Activated T-helper 2 cell treated with anti-CD3 and anti-CD28 coated beads, Interferon-gamma antibody, Interleukin-2, Interleukin-4, amounts not matched to agents 10 μg/mL and 5 μg/mL and 100 μg/mL, durations not matched to agents 14 hours and 24 hours and 36 hours (primary cell): ENCODE data around the gene KIF26B. TPM values are rescaled to one million over a fixed set of nuclear protein-coding genes. Genes with fewer than 3 reads are reported as not detected.
"Not testable (repeated sequence)": the region's sequence is repeated elsewhere in the genome, so short reads cannot be mapped to it uniquely, and the experiment has no call there.

ENCODE experiments used
- DNase-seq: peaks from one replicate; pipeline ENCODE4 v3.0.0; 2021; ENCODE audit warnings: low spot score
- H3K27ac Mint-ChIP-seq: one replicate; pipeline ENCODE4 v1.8.0; 2021; ENCODE audit warnings: mixed read lengths
- H3K27me3 Mint-ChIP-seq: one replicate; pipeline ENCODE4 v1.8.0; 2021; ENCODE audit warnings: low read depth, mixed read lengths
- H3K36me3 Mint-ChIP-seq: one replicate; pipeline ENCODE4 v1.8.0; 2021; ENCODE audit warnings: low read depth, mixed read lengths
- H3K4me1 Mint-ChIP-seq: one replicate; pipeline ENCODE4 v1.8.0; 2021; ENCODE audit warnings: low read depth, mixed read lengths
- H3K4me3 Mint-ChIP-seq: one replicate; pipeline ENCODE4 v1.8.0; 2021; ENCODE audit warnings: low read depth, mild to moderate bottlenecking, moderate library complexity, mixed read lengths
- H3K9me3 Mint-ChIP-seq: one replicate; pipeline ENCODE4 v1.8.0; 2021; ENCODE audit warnings: mixed read lengths
- intact Hi-C: fragments of 100-400 bp; cut with micrococcal nuclease; formaldehyde crosslinking; loops from one replicate; pipeline ENCODE4 v1.15.1; 2023
- total RNA-seq: library from RNA; stranded (reverse); gene quantifications from 2 replicates; pipeline ENCODE4 v1.2.3, GENCODE V29; 2022

KIF26B gene
- total RNA-seq, 1 donor from 2014 or later, result 0.37 TPM

DNA sequence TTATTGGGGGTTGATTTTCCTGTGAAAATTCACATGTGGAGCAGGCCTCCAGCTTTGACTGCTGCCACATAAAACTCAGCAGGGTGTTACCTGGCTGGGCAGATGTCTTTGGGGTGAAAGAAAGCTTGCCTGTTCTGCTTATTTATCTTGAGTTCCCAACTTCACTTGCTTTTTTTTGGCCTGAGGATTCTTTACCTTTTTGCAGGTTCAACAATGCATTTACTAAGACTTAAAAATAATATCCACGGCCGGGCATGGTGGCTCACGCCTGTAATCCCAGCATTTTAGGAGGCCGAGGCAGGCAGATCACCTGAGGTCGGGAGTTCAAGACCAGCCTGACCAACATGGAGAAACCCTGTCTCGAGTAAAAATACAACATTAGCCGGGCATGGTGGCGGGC lies 509.1 kb downstream of the KIF26B start:
- H3K36me3 Mint-ChIP-seq, result no peaks in the 10 kb centered on the region
- no peak overlapping the region for H3K27ac Mint-ChIP-seq
- H3K9me3 Mint-ChIP-seq, result no peaks in the 10 kb centered on the region
- intact Hi-C loops, result no loop called here
- no peaks in the 10 kb centered on the region for H3K27me3 Mint-ChIP-seq
- H3K4me3 Mint-ChIP-seq, result no peak overlapping the region
- DNase-seq, result no peak
- no peaks in the 10 kb centered on the region for H3K4me1 Mint-ChIP-seq

DNA sequence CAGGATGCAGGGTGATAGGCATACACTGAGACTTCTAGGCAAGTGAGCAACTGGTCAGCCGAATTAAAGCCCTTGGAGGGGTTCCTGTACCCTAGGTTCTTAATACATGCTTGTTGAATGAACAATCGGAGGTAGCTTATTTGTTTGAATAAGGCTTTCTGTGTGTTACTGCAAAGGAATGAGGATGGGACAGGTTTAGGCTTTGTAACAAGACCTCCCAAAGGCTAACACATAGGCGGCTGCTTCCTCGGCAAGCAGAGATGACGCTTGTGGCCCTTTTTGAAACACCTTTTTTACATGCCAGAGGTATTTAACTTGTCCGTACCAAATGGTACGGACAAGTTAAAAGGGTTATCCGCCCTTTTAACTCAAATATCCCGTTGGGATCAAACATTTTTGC lies 511.6 kb downstream of the KIF26B start:
- no peaks in the 10 kb centered on the region for H3K27me3 Mint-ChIP-seq
- no peaks in the 10 kb centered on the region for H3K36me3 Mint-ChIP-seq
- H3K4me1 Mint-ChIP-seq, result no peaks in the 10 kb centered on the region
- H3K9me3 Mint-ChIP-seq, result no peaks in the 10 kb centered on the region
- no peak for DNase-seq
- H3K4me3 Mint-ChIP-seq, result no peak overlapping the region
- intact Hi-C loops, result no loop called here
- no peak overlapping the region for H3K27ac Mint-ChIP-seq

DNA sequence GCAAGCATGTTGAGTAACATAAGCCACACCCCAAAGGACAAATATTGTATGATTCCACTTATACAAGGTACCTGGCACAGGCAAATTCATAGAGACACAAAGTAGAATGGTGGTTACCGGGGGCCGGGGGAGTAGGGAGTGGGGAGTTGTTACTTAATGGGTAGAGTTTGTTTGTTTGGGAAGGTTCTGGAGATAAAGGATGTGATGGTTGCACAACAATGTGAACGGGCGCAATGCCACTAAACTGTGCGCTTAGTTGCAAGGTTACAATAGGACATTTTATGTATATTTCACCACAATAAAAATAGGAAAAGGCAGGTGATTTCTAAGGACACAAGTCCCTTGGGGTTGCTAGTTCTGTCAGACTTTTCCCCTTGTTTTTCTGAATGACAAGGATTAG lies 516.6 kb downstream of the KIF26B start:
- Mint-ChIP-seq H3K4me1 (no peaks in the 10 kb centered on the region), H3K4me3 (no peak overlapping the region), H3K9me3 (no peaks in the 10 kb centered on the region), H3K36me3 (no peaks in the 10 kb centered on the region), H3K27me3 (no peaks in the 10 kb centered on the region), H3K27ac (no peak overlapping the region)
- intact Hi-C loops, result no loop called here
- no peak for DNase-seq

DNA sequence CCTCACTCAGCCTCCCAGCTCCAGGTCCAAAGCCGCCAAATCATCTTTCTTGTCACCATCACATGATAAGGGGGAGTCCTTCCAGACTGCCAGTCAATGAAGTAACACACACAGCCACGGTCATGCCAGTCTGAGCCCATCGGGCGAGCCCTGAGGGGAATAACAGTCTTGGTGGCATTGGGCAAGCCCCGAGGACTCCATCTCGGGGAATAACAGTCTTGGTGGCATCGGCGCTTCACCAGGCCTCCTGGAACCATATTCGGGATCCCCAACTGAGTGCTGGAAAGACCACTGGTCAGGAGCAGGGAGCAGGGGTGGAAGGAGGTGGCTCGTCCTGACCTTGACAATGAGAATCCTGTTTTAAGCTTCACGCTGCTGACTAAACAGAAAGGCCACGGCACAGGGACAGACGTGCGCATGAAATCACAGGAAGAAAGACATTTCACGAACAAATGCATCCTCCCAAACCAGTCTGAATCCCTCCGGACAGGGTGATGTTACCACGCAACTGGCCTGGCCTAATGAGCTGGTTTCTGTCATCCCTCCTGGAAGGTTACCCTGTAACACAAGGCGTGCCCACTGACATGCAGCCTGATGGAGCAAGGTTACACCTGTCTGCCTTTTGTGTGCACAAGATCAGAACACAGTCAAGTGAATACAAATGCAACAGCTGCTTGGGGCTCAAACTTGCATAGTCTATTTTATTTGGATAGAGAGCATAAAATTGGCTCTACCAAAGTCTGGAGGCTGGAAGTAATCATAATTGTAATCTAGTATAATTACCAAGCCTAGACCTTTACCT lies 517.4 kb downstream of the KIF26B start:
- DNase-seq, result no peak
- intact Hi-C loops, result no loop called here
- no peaks in the 10 kb centered on the region for H3K4me1 Mint-ChIP-seq
- H3K27ac Mint-ChIP-seq, result no peak overlapping the region
- H3K36me3 Mint-ChIP-seq, result no peaks in the 10 kb centered on the region
- H3K4me3 Mint-ChIP-seq, result no peak overlapping the region
- no peaks in the 10 kb centered on the region for H3K9me3 Mint-ChIP-seq
- no peaks in the 10 kb centered on the region for H3K27me3 Mint-ChIP-seq

DNA sequence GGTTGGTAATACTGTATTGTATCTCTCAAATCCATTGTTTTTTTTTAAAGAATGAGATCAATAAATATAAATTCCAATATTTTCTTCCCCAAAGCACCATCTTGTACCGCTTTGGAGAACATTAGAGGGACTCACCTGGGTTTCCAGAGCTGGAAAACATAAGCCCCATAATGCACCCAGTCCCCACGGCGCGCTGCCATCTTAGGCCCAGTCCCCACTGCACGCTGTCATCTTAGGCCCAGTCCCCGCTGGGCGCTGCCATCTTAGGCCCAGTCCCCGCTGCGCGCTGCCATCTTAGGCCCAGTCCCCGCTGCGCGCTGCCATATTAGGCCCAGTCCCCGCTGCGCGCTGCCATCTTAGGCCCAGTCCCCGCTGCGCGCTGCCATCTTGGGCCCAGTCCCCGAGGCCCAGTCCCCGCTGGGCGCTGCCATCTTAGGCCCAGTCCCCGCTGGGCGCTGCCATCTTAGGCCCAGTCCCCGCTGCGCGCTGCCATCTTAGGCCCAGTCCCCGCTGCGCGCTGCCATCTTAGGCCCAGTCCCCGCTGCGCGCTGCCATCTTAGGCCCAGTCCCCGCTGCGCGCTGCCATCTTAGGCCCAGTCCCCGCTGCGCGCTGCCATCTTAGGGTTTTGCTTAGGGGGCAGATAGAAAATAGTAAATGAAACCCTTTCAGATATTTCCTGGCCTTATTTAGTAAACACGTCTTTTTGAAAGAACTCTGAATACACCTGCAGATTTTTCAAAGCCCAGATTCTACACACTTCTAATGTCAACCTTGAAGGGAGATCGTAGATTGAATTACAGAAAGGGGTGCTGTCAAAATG lies 518.3 kb downstream of the KIF26B start:
- H3K9me3 Mint-ChIP-seq, H3K36me3 Mint-ChIP-seq, H3K4me3 Mint-ChIP-seq, intact Hi-C loops, H3K27me3 Mint-ChIP-seq, DNase-seq, H3K4me1 Mint-ChIP-seq, H3K27ac Mint-ChIP-seq: not testable (repeated sequence)

DNA sequence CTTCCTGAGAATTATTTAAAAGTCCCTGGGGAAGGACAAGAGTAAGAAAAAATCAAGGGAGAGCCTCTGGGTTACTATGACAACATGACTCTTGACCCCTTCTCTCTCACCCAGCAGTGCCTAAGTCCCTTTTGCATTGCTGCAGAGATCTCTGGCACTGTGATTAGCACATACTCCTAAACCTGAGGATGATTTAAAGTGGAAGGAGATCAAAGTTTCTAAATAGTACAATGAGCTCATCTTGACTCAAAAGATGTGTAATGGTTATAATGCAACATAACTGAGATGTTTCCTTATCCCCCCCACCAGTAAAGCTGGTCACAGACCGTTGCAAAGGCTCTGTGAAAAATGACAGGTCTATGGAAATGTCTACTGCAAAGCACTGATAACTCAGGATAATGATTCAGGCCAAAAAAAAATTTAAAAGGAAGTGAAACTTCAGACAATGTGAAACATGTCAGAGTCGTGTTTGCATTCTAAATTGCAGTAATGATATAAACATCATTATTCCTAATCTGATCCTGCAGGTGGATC lies 519.2 kb downstream of the KIF26B start:
- Mint-ChIP-seq H3K27me3 (no peaks in the 10 kb centered on the region), H3K27ac (no peak overlapping the region), H3K36me3 (no peaks in the 10 kb centered on the region), H3K4me3 (no peak overlapping the region), H3K9me3 (no peaks in the 10 kb centered on the region), H3K4me1 (no peaks in the 10 kb centered on the region)
- no peak for DNase-seq
- intact Hi-C loops, result no loop called here

DNA sequence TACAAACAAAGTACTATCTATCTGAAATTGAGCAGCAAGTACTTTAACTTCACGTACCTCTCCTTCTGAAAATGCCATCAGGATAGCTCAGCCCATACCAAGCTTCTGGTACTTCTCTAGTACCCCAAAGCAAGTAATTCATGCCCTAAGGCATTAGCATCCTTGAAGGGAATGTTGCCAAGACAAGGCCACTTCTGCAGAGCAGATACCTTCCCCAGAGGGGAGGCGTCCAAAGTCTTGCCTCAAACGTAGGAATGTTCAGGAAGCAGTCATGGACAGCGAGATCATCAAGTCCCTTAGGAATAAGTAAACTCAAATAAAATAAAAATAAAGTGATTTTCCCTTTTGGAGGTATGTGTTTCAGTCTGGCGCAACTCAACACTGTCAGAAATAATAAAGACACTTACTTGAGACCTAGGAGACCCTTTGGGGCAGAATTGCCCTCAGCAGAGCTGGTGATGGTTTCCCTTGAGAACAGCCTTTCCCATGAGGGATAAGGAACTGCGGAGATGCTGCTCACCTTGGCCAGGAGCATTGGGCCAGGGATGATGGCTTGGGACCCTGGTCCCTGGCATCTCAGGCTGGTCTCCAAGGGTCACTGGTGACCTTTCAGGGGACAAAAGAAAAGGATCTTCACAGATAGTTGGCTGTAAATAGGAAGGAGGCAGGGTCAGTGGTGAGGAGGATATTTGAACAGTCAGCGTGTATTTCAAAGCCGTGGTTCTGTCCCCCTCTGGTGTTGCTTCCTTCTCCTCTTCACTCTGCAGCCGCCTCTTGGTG lies 522.9 kb downstream of the KIF26B start:
- no peak overlapping the region for H3K4me3 Mint-ChIP-seq
- no peaks in the 10 kb centered on the region for H3K36me3 Mint-ChIP-seq
- no peaks in the 10 kb centered on the region for H3K9me3 Mint-ChIP-seq
- no peak for DNase-seq
- H3K27me3 Mint-ChIP-seq, result no peaks in the 10 kb centered on the region
- intact Hi-C loops, result no loop called here
- no peaks in the 10 kb centered on the region for H3K4me1 Mint-ChIP-seq
- no peak overlapping the region for H3K27ac Mint-ChIP-seq

DNA sequence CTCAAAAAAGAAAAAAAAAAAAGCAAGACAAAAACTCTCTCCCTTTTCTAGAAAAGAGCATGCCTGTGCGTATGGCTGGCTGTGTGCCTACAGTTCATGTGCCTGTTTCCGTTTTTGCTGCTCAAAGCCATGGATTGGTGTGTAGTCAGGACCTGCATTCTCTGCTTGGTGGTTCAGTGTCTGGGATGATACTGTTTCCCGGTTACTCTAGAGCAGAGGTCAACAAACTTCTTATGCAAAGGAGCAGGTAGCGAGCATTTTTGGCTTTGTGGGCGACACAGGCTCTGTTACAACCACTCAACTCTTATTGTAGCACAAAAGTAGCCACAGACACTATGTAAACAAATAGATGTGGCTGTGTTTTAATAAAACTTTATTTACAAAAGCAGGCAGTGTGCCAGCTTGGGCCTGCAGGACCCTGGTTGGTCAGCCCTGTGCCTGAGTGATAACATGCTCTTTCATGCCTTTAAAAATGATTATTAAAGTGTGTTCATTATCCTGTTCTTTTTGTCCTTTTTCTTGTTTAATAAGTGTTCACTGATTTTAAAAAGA lies 524.2 kb downstream of the KIF26B start:
- no peak overlapping the region for H3K4me3 Mint-ChIP-seq
- no peaks in the 10 kb centered on the region for H3K27me3 Mint-ChIP-seq
- H3K4me1 Mint-ChIP-seq, result no peaks in the 10 kb centered on the region
- no peaks in the 10 kb centered on the region for H3K36me3 Mint-ChIP-seq
- no peak for DNase-seq
- H3K27ac Mint-ChIP-seq, result no peak overlapping the region
- intact Hi-C loops, result no loop called here
- H3K9me3 Mint-ChIP-seq, result no peaks in the 10 kb centered on the region

DNA sequence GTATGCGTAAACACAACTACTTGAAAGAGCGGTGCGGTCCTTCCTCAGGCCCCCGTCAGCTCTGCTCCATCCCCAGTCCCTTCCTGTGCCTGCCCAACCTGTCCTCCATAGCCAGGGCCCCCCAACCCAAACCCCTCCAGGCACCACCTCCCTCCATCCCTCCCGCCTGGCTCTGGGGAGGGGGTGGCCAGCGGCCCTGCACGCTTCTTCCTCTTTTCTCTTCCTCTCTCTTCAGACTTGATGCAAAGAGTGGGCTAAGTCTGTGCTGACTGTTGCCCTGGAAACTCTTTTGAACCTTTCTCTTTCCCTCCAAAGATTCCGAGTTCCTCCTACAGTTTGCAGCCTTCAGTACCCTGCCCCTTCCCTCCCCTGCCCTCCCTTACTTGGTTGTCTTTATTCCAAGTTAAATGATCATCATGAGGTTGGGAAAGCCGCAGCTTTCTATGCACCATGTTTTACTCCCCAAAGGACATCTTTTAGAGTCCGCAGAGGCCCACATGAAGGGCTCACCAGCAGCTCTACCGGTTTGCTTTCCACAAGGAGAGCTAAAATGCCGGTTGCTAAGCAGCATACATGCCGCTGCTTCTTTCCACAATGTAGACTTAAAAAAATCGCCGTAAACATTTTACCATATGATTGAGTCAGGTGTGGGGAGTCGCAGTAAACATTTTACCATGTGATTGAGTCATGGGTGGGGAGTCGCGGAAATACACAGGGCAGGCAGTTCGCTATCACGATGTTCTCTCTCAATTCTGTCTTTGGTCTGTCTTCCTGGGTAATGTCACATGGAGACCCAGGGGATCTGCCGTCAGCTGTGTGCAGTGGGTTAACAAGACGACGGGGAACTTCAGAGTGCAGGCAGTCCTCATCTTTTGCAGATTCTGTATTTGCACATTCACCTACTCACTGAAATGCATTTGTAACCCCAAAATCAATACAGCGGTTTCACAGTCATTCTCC lies 525.3 kb downstream of the KIF26B start:
- Mint-ChIP-seq H3K27me3 (no peaks in the 10 kb centered on the region), H3K4me1 (no peaks in the 10 kb centered on the region), H3K27ac (no peak overlapping the region), H3K9me3 (no peaks in the 10 kb centered on the region), H3K4me3 (no peak overlapping the region), H3K36me3 (no peaks in the 10 kb centered on the region)
- DNase-seq, result no peak
- intact Hi-C loops, result no loop called here

DNA sequence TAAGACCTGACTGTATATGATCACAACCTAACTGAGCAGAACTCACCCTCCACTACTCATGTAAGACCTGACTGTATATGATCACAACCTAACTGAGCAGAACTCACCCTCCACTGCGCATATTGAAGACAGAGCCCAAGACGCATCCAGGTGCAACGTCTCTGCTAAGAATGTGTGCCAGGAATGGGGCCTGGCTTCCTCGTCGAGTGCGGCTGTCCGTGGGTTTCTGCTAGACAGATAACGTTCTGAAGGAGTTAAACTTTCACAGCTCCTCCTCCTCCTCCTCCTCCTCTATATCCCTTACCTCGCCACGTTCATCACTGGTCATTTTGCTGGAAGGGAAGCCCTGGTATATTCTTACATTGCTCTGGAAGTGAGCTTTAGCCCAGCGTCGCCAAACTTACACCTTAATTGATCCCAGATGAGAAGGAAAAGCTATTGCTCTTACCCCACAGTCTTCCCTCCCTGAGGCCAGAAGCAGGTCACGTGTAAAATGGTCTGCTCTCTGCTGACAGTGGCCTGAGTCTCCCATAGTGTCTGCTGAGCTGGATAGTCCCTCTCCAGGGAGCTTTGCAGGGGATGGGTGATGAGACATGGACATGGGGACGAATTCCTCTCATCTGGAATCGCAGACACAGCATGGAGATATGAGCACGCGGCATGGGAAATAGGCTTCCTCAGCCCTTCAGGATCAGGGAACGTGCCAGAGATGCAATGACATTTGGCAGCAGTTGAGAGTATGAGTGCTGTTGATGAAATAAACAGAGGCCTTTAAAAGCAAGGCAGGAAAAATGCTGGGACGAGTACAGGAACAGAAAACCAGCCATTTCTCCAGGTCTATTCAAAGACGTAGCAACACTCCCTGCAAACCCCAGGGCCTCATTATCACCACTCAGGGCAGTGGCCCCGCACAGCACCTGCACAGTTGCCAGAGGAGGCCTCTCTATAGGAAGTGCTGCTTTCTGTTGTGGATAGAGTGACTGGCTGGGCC lies 528.1 kb downstream of the KIF26B start:
- H3K4me1 Mint-ChIP-seq, result no peaks in the 10 kb centered on the region
- intact Hi-C loops, result no loop called here
- no peaks in the 10 kb centered on the region for H3K36me3 Mint-ChIP-seq
- no peak for DNase-seq
- H3K27ac Mint-ChIP-seq, result no peak overlapping the region
- H3K27me3 Mint-ChIP-seq, result no peaks in the 10 kb centered on the region
- H3K4me3 Mint-ChIP-seq, result no peak overlapping the region
- H3K9me3 Mint-ChIP-seq, result no peaks in the 10 kb centered on the region

DNA sequence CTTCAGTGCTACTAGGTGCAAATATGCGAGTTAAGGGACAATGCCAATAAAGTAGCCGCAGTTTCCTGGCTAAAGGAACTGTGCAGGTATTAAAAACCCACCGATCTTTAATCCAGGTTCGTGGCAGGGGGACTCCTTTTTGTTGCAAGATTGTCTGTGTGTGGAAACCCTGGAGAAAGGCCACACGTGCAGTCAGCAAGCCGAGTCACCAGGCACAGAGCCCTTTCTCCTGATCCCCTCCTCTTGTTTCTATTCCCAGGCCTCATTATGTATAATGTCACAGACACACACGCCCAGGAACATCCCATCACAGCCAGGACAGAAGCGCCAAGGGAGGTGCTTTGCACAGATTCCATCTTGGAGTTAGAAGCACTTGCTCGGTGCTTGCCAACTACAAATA lies 528.9 kb downstream of the KIF26B start:
- no peaks in the 10 kb centered on the region for H3K4me1 Mint-ChIP-seq
- no peak for DNase-seq
- H3K27me3 Mint-ChIP-seq, result no peaks in the 10 kb centered on the region
- H3K4me3 Mint-ChIP-seq, result no peak overlapping the region
- no peaks in the 10 kb centered on the region for H3K9me3 Mint-ChIP-seq
- H3K36me3 Mint-ChIP-seq, result no peaks in the 10 kb centered on the region
- no peak overlapping the region for H3K27ac Mint-ChIP-seq
- intact Hi-C loops, result no loop called here
